Mucosa of rectum (tissue), 2 donors: ENCODE measurements around the gene HIGD1B.
A peak's percentile ranks its signal among the peaks of the same experiment; 100 is the strongest.
"Not testable (repeated sequence)": the region's sequence is repeated elsewhere in the genome, so short reads cannot be mapped to it uniquely, and the experiment has no call there.

Experiments used
- H3K27ac ChIP-seq, 2 donors: one replicate each; pipeline ENCODE4 v1.7.0; 2013; ENCODE audit warnings: inconsistent platforms in 2 of 2, low read depth in 2 of 2, low read length in 2 of 2
- H3K27me3 ChIP-seq, 2 donors: one replicate each; pipeline ENCODE4 v1.7.0; 2013; ENCODE audit warnings: low read length in 2 of 2; ENCODE audit not compliant: control insufficient read depth in 2 of 2, insufficient read depth in 2 of 2
- H3K36me3 ChIP-seq, 2 donors: one replicate each; pipeline ENCODE4 v1.7.0; 2013; ENCODE audit warnings: low read length in 2 of 2; ENCODE audit not compliant: control insufficient read depth in 2 of 2, insufficient read depth in 2 of 2
- H3K4me1 ChIP-seq, 2 donors: one replicate each; pipeline ENCODE4 v1.7.0; 2013; ENCODE audit warnings: low read length in 2 of 2, mild to moderate bottlenecking in 1 of 2; ENCODE audit not compliant: control insufficient read depth in 2 of 2, insufficient read depth in 2 of 2
- H3K4me3 ChIP-seq, 2 donors: one replicate each; pipeline ENCODE4 v1.7.0; 2013; ENCODE audit warnings: low read length in 2 of 2
- H3K9ac ChIP-seq, 2 donors: one replicate each; pipeline ENCODE4 v1.7.0; 2013; ENCODE audit warnings: low read length in 2 of 2, low read depth in 1 of 2, mild to moderate bottlenecking in 1 of 2
- H3K9me3 ChIP-seq, 2 donors: one replicate each; pipeline ENCODE4 v1.7.0; 2013; ENCODE audit warnings: low read length in 2 of 2; ENCODE audit not compliant: control insufficient read depth in 2 of 2
- donor health status: healthy.
- donor health status: Normal muscosa, but diverticular disease.

The HIGD1B gene

DNA sequence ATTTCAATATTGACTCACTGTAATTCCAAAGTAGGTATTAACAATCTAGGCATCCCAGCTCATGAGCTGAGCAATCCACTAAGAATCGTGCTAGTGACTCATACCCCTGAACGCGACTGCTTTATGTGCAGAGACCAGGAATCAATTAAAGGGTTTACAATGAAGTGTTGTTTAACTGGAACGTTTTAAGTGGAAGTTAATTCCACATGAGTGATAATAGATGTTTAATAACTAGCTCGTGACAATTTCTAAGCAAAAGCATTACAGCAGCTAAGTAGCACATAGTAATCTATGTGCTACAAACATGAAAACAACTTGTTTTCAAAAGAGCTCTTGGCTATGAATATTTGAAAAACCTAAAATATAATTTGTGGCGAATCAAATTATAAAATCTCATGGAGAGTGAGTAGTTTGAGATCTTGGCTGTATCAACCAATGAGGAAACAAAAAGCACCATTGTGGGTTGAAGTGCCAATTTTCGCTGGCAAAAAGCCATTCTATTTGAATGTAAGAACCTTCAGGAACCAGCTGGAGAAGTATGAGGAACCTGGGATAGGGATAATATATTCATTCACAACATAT, 27.0 kb upstream of the HIGD1B start:
- H3K27me3 ChIP-seq = peaks cover 0 to 4% of the 10 kb centered on the region in 2 donors
- H3K27ac ChIP-seq = no peak overlapping the region
- no peaks in the 10 kb centered on the region for H3K9me3 ChIP-seq
- no peaks in the 10 kb centered on the region for H3K4me1 ChIP-seq
- no peak overlapping the region for H3K4me3 ChIP-seq
- H3K36me3 ChIP-seq = no peaks in the 10 kb centered on the region
- no peak overlapping the region for H3K9ac ChIP-seq

- H3K4me1 ChIP-seq, H3K9me3 ChIP-seq, H3K9ac ChIP-seq, H3K27ac ChIP-seq, H3K4me3 ChIP-seq, H3K36me3 ChIP-seq: not testable (repeated sequence)
- peaks cover 8 to 19% of the 10 kb centered on the region in 2 donors for H3K27me3 ChIP-seq
Observed at GRCh38 chr17:44825236-44825635, 22.4 kb upstream of the HIGD1B start.

- Histone ChIP-seq H3K27me3 (peaks cover 17 to 20% of the 10 kb centered on the region in 2 donors), H3K9ac (no peak overlapping the region)
Observed at GRCh38 chr17:44826123-44826790, 21.4 kb upstream of the HIGD1B start.

GRCh38 chr17:44827863-44828262, 19.8 kb upstream of the HIGD1B start:
- H3K27me3 ChIP-seq = peaks cover 19 to 25% of the 10 kb centered on the region in 2 donors
- H3K9ac ChIP-seq = no peak overlapping the region
- H3K36me3 ChIP-seq = no peaks in the 10 kb centered on the region
- peaks cover 0 to 5% of the 10 kb centered on the region in 2 donors for H3K4me1 ChIP-seq
- H3K9me3 ChIP-seq = no peaks in the 10 kb centered on the region
- no peak overlapping the region for H3K4me3 ChIP-seq
- H3K27ac ChIP-seq = no peak overlapping the region

More at GRCh38 chr17:44826123-44826790, 21.4 kb upstream of the HIGD1B start:
- H3K27ac ChIP-seq = no peak overlapping the region
- no peaks in the 10 kb centered on the region for H3K36me3 ChIP-seq
- H3K4me1 ChIP-seq = peaks cover 0 to 5% of the 10 kb centered on the region in 2 donors
- no peak overlapping the region for H3K4me3 ChIP-seq
- H3K9me3 ChIP-seq = no peaks in the 10 kb centered on the region

GRCh38 chr17:44828919-44829522, 18.7 kb upstream of the HIGD1B start:
- Histone ChIP-seq H3K4me3 (peak overlapping the region; percentile 6 to 67), H3K27ac (peak overlapping the region in 1 of 2 donors; percentile 61), H3K9me3 (no peaks in the 10 kb centered on the region), H3K4me1 (peaks cover 0 to 5% of the 10 kb centered on the region in 2 donors), H3K9ac (peak overlapping the region in 1 of 2 donors; percentile 39), H3K27me3 (peaks cover 19 to 30% of the 10 kb centered on the region in 2 donors), H3K36me3 (no peaks in the 10 kb centered on the region)

- Histone ChIP-seq H3K4me3 (peak within 1 kb of the TSS; percentile 31 to 67), H3K9ac (peak within 1 kb of the TSS in 1 of 2 donors; percentile 39), H3K4me1 (peaks cover 0 to 5% of the 10 kb centered on the region in 2 donors), H3K27ac (peak within 1 kb of the TSS in 1 of 2 donors; percentile 61), H3K36me3 (no peaks in the 10 kb centered on the region), H3K27me3 (peaks cover 19 to 30% of the 10 kb centered on the region in 2 donors), H3K9me3 (no peaks in the 10 kb centered on the region)
Observed at GRCh38 chr17:44829523-44830358, 17.9 kb upstream of the HIGD1B start, which contains the start of gene GJC1. TSS of gene GJC1 (minus strand) at chr17:44830287. CDS start at chr17:44805817, 24,470 bp downstream.

- Histone ChIP-seq H3K4me3 (peak overlapping the region; percentile 31), H3K4me1 (peaks cover 0 to 5% of the 10 kb centered on the region in 2 donors), H3K27ac (peak overlapping the region in 1 of 2 donors; percentile 16), H3K9ac (no peak overlapping the region), H3K27me3 (peaks cover 19 to 30% of the 10 kb centered on the region in 2 donors), H3K9me3 (no peaks in the 10 kb centered on the region), H3K36me3 (no peaks in the 10 kb centered on the region)
Observed at GRCh38 chr17:44830359-44831288, 17.1 kb upstream of the HIGD1B start.

GRCh38 chr17:44831371-44831770, 16.3 kb upstream of the HIGD1B start:
- no peaks in the 10 kb centered on the region for H3K9me3 ChIP-seq
- H3K27me3 ChIP-seq = peaks cover 19 to 30% of the 10 kb centered on the region in 2 donors
- H3K27ac ChIP-seq = no peak overlapping the region
- H3K9ac ChIP-seq = no peak overlapping the region
- H3K4me3 ChIP-seq = no peak overlapping the region
- peaks cover 0 to 5% of the 10 kb centered on the region in 2 donors for H3K4me1 ChIP-seq
- H3K36me3 ChIP-seq = no peaks in the 10 kb centered on the region

DNA sequence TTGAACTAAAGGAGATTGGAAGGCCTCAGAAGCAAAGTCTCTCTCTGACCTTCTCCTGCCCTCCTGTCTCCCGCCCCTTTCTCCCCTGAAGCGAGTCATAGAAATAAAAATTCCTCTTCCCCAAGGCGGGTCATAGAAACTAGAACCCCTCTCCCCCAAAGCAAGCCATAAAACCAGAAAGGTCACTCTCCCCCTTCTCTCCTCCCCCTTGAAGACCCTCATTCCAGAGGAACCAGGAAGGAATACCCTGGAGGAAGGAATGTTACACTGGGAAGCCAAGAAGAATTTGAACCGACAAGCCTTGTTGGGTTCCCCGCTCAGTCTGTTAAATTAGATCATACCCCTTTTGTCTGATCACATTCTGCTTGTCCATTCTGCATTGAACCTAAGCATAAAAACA, 14.9 kb upstream of the HIGD1B start:
- Histone ChIP-seq H3K9me3 (no peaks in the 10 kb centered on the region), H3K4me3 (no peak overlapping the region), H3K36me3 (no peaks in the 10 kb centered on the region), H3K9ac (no peak overlapping the region), H3K27ac (no peak overlapping the region), H3K4me1 (peaks cover 0 to 5% of the 10 kb centered on the region in 2 donors), H3K27me3 (peaks cover 15 to 27% of the 10 kb centered on the region in 2 donors)
